ENCODE measurements around the gene REM2. TPM values are rescaled to one million over a fixed set of nuclear protein-coding genes. Genes with fewer than 3 reads are reported as not detected.
"Not testable (repeated sequence)": the region's sequence is repeated elsewhere in the genome, so short reads cannot be mapped to it uniquely, and the experiment has no call there.

REM2 gene
- polyA plus RNA-seq, 3 donors: 1.8 TPM; not detected in 2

- Histone ChIP-seq H4K20me1 (ENCODE audit: insufficient read depth, low read length) (no peaks in the 10 kb centered on the region), H3K27me3 (ENCODE audit: control insufficient read depth in 2 of 2, insufficient read depth in 2 of 2, low read length in 2 of 2) (peaks cover 0 to 7% of the 10 kb centered on the region in 2 donors), H3K4me3 (replicated peaks in 1 of 3; ENCODE audit: low read depth in 2 of 3, low read length in 3 of 3) (no peak overlapping the region), H3K9me3 (replicated peaks in 1 of 2; ENCODE audit: control insufficient read depth in 1 of 2, insufficient read depth in 1 of 2, low read length in 2 of 2) (peaks cover 0 to 4% of the 10 kb centered on the region in 2 donors), H3K79me2 (ENCODE audit: insufficient read depth, low read length) (no peaks in the 10 kb centered on the region), H3K4me1 (ENCODE audit: control insufficient read depth in 1 of 2, insufficient read depth in 2 of 2, low read length in 2 of 2) (peaks cover 19 to 29% of the 10 kb centered on the region in 2 donors), H3K36me3 (replicated peaks in 1 of 2; ENCODE audit: control insufficient read depth in 1 of 2, insufficient read depth in 2 of 2, low read length in 2 of 2) (no peaks in the 10 kb centered on the region), H3K9ac (ENCODE audit: insufficient read depth, low read length, poor library complexity, severe bottlenecking) (no peak overlapping the region), H2AFZ (ENCODE audit: insufficient read depth, low read depth, low read length, poor library complexity, severe bottlenecking) (no peak overlapping the region), H3K27ac (ENCODE audit: low read depth in 1 of 2, low read length in 2 of 2) (no peak overlapping the region), H3K4me2 (replicated peaks; ENCODE audit: extremely low read depth, low read length, poor library complexity, severe bottlenecking) (peak overlapping the region; percentile 85)
- Mint-ChIP-seq H3K27ac (peak overlapping the region in 2 of 7 donors; percentile 73 to 83), H3K4me3 (no peak overlapping the region), H3K36me3 (peaks cover 0 to 1% of the 10 kb centered on the region in 2 donors), H3K9me3 (peaks cover 0 to 7% (median 0%) of the 10 kb centered on the region in 7 donors), H3K4me1 (peaks cover 27% of the 10 kb centered on the region), H3K27me3 (ENCODE audit: low read depth in 3 of 3) (peaks cover 4 to 28% (median 21%) of the 10 kb centered on the region in 3 donors)
- TF ChIP-seq CTCF (IDR thresholded peaks at IDR 0.05): no peak
- DNase-seq: no peak
- intact Hi-C loops (cut with micrococcal nuclease): loop anchor here (2.0 to 5.0 kb wide), 5 partner anchors 30 to 280 kb away; no protein-coding TSS in a partner anchor
- WGBS (ENCODE audit: insufficient coverage): no CpG with 5 or more reads among the region's 2 CpGs
Measured at GRCh38 chr14:22852599-22852939, 30.5 kb upstream of the REM2 start.

DNA sequence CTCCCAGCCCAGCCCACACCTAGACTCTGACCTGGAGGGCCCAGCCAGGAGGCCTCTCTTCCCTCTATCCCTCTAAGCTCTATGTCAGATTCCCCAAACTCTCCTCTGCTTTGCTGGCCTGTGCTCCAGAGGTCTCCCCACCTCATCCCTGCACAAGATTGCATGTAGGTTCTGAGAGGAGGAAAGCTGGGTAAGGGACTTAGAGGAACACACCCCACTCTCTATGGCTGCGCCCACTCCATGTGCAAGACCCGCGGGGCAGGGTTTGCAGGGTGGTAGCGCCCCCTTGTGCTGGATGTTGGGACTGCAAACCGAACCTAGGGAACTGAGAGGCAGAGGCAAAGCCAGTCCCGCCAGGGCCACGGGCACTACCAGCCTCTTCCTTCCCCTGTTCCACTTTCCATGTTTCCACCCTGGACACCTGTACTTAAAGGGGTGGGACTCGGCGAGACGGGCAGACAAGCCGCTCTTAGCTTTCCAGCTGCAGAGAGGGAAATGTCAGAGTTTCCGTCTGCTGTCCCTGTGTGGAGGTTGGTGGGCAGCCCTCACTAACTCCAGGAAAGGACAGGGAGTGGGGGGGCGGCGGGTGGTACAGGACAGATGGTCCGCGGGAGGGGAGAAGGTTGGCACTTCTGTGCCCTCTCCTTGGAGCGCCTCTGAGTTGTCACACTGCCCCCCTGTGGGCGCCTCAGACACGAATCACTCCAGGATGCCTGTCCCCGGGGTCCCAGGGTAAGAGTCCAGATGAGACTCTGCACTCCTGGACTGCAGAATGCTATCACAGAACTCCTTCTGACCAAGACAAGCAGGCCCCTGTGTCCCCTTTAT is 29.9 kb upstream of the REM2 start:
- H3K36me3 ChIP-seq (replicated peaks in 1 of 2; ENCODE audit: control insufficient read depth in 1 of 2, insufficient read depth in 2 of 2, low read length in 2 of 2): no peaks in the 10 kb centered on the region
- H3K27me3 ChIP-seq (ENCODE audit: control insufficient read depth in 2 of 2, insufficient read depth in 2 of 2, low read length in 2 of 2): peaks cover 0 to 7% of the 10 kb centered on the region in 2 donors
- peak overlapping the region in 1 of 2 donors; percentile 17 for H3K27ac ChIP-seq (ENCODE audit: low read depth in 1 of 2, low read length in 2 of 2)
- Mint-ChIP-seq H3K36me3 (peaks cover 0 to 1% of the 10 kb centered on the region in 2 donors), H3K9me3 (peaks cover 0 to 7% (median 0%) of the 10 kb centered on the region in 7 donors), H3K4me3 (peak overlapping the region; percentile 74 to 91), H3K27me3 (ENCODE audit: low read depth in 3 of 3) (peaks cover 9 to 26% (median 19%) of the 10 kb centered on the region in 3 donors), H3K4me1 (peaks cover 21% of the 10 kb centered on the region), H3K27ac (peak overlapping the region in 6 of 7 donors; percentile 19 to 88 (median 61))
- peak; percentile 74 to 83 (median 78) for DNase-seq
- intact Hi-C loops (cut with micrococcal nuclease): loop anchor here (1.0 to 5.0 kb wide), 7 partner anchors 30 to 283 kb away; no protein-coding TSS in a partner anchor
- peak overlapping the region; percentile 85 for H3K4me2 ChIP-seq (replicated peaks; ENCODE audit: extremely low read depth, low read length, poor library complexity, severe bottlenecking)
- H3K4me3 ChIP-seq (replicated peaks in 1 of 3; ENCODE audit: low read depth in 2 of 3, low read length in 3 of 3): peak overlapping the region; percentile 30 to 76 (median 34)
- H4K20me1 ChIP-seq (ENCODE audit: insufficient read depth, low read length): no peaks in the 10 kb centered on the region
- peak overlapping the region; percentile 81 for H2AFZ ChIP-seq (ENCODE audit: insufficient read depth, low read depth, low read length, poor library complexity, severe bottlenecking)
- H3K79me2 ChIP-seq (ENCODE audit: insufficient read depth, low read length): no peaks in the 10 kb centered on the region
- peaks cover 0 to 4% of the 10 kb centered on the region in 2 donors for H3K9me3 ChIP-seq (replicated peaks in 1 of 2; ENCODE audit: control insufficient read depth in 1 of 2, insufficient read depth in 1 of 2, low read length in 2 of 2)
- WGBS (ENCODE audit: insufficient coverage): 0% methylated on average over 13 of the region's 20 CpGs
- peak overlapping the region; percentile 55 for H3K9ac ChIP-seq (ENCODE audit: insufficient read depth, low read length, poor library complexity, severe bottlenecking)
- peak; percentile 96 for TF ChIP-seq CTCF (IDR thresholded peaks at IDR 0.05)
- peaks cover 14 to 24% of the 10 kb centered on the region in 2 donors for H3K4me1 ChIP-seq (ENCODE audit: control insufficient read depth in 1 of 2, insufficient read depth in 2 of 2, low read length in 2 of 2)

DNA sequence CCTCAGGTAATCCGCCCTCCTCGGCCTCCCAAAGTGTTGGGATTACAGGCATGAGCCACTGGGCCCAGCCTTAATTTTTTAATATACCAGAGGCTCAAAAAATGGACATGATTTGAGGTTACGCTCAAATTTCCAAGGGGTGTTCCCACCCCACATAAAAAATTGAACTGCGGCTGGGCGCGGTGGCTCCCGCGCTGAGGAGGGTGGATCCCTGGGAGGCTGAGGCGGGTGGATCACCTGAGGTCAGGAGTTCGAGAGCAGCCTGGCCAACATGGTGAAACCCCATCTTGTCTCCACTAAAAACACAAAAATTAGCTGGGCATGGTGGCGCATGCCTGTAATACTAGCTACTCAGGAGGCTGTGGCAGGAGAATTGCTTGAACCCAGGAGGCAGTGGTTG is 28.7 kb upstream of the REM2 start:
- H3K4me2 ChIP-seq (replicated peaks; ENCODE audit: extremely low read depth, low read length, poor library complexity, severe bottlenecking); H2AFZ ChIP-seq (ENCODE audit: insufficient read depth, low read depth, low read length, poor library complexity, severe bottlenecking); H3K27me3 ChIP-seq (ENCODE audit: control insufficient read depth in 2 of 2, insufficient read depth in 2 of 2, low read length in 2 of 2); H3K9me3 ChIP-seq (replicated peaks in 1 of 2; ENCODE audit: control insufficient read depth in 1 of 2, insufficient read depth in 1 of 2, low read length in 2 of 2); DNase-seq; H3K36me3 ChIP-seq (replicated peaks in 1 of 2; ENCODE audit: control insufficient read depth in 1 of 2, insufficient read depth in 2 of 2, low read length in 2 of 2); H3K9ac ChIP-seq (ENCODE audit: insufficient read depth, low read length, poor library complexity, severe bottlenecking); H3K4me3 Mint-ChIP-seq; H3K4me3 ChIP-seq (replicated peaks in 1 of 3; ENCODE audit: low read depth in 2 of 3, low read length in 3 of 3); H3K27ac ChIP-seq (ENCODE audit: low read depth in 1 of 2, low read length in 2 of 2); H3K36me3 Mint-ChIP-seq; H3K27ac Mint-ChIP-seq; H3K79me2 ChIP-seq (ENCODE audit: insufficient read depth, low read length); H3K9me3 Mint-ChIP-seq; H4K20me1 ChIP-seq (ENCODE audit: insufficient read depth, low read length): not testable (repeated sequence)
- H3K4me1 ChIP-seq (ENCODE audit: control insufficient read depth in 1 of 2, insufficient read depth in 2 of 2, low read length in 2 of 2): peaks cover 9 to 17% of the 10 kb centered on the region in 2 donors
- WGBS (ENCODE audit: insufficient coverage): 90% methylated on average over 2 of the region's 11 CpGs
- H3K4me1 Mint-ChIP-seq: peaks cover 16% of the 10 kb centered on the region
- H3K27me3 Mint-ChIP-seq (ENCODE audit: low read depth in 3 of 3): peaks cover 18 to 26% (median 20%) of the 10 kb centered on the region in 3 donors
- intact Hi-C loops (cut with micrococcal nuclease): loop anchor here (5.0 kb wide), 2 partner anchors 77 to 197 kb away; no protein-coding TSS in a partner anchor
